Right lobe of liver (tissue), 4 donors: ENCODE measurements around the gene GET3.

Source experiments
- POLR2A ChIP-seq: fragments of 450-650 bp; IDR thresholded peaks from one replicate; pipeline ENCODE4 v1.6.1; 2017; ENCODE audit warnings: antibody characterized with exemption, mild to moderate bottlenecking
- TF ChIP-seq, protein P1 (sequence below), 4 donors: fragments of 200-600 bp in 3 of 4; fragments of 450-650 bp in 1 of 4; IDR thresholded peaks; one replicate each; pipeline versions ENCODE4 v1.5.1 to v1.8.0; 2016 to 2022; ENCODE audit warnings: antibody characterized with exemption in 4 of 4, mild to moderate bottlenecking in 2 of 4
- donor health status: DM: no; HTN: no; CAD: no.
- donor health status: DM: no; HTN: no; CAD: no.
- donor health status: DM: no; HTN: yes; CAD: no.

DNA sequence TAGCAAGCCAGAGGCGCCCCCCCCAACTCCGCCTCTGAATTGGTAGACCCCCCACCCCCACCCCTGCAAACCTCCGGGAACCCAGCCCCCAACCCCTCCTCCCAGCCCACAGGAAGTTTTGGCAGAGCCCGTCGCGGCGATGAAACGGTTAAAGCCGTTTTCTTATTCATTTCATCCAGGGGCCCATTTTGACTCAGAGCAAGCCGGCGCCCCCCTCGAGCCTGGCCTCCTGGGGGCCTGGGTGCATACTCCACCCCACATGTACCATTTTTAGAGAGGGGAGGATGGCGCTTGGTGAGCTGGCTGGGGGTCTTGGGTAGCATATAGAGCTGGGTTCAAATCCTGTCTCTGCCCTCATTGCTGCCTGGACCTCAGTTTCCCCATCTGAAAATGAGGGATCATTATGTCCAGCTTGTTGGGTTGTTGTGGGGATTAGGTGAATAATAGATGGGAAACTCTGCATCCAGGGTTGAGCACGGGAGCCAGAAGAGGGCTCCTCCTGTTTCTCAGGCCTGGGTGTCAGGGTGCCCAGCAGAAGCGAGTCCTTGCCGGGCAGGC lies 46.1 kb downstream of the GET3 start:
- TF ChIP-seq, protein P1, sequence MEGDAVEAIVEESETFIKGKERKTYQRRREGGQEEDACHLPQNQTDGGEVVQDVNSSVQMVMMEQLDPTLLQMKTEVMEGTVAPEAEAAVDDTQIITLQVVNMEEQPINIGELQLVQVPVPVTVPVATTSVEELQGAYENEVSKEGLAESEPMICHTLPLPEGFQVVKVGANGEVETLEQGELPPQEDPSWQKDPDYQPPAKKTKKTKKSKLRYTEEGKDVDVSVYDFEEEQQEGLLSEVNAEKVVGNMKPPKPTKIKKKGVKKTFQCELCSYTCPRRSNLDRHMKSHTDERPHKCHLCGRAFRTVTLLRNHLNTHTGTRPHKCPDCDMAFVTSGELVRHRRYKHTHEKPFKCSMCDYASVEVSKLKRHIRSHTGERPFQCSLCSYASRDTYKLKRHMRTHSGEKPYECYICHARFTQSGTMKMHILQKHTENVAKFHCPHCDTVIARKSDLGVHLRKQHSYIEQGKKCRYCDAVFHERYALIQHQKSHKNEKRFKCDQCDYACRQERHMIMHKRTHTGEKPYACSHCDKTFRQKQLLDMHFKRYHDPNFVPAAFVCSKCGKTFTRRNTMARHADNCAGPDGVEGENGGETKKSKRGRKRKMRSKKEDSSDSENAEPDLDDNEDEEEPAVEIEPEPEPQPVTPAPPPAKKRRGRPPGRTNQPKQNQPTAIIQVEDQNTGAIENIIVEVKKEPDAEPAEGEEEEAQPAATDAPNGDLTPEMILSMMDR (IDR thresholded peaks at IDR 0.05) = no peak
- peak; percentile 26 for TF ChIP-seq POLR2A
